Measurements from ENCODE around the gene CD22.

CD22 gene

DNA sequence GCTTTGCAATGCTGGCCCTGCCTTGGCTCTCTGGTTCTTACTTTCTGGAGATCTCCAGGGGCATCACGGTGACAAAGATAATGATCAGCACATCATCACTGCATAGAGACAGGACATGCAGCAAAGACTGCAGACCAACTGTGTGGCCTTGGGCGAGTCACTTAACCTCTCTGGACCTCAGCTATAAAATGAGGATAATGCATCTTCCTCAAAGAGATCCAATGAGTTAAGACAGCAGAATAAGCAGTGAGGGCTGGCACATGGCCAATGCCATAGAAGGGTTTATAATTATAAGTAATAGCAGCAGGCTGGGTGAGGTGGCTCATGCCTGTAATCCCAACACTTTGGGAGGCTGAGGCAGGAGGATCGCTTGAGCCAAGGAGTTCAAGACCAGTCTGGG lies 34.7 kb upstream of the CD22 start:
- intact Hi-C loops (cut with DNase I), result no loop called here

DNA sequence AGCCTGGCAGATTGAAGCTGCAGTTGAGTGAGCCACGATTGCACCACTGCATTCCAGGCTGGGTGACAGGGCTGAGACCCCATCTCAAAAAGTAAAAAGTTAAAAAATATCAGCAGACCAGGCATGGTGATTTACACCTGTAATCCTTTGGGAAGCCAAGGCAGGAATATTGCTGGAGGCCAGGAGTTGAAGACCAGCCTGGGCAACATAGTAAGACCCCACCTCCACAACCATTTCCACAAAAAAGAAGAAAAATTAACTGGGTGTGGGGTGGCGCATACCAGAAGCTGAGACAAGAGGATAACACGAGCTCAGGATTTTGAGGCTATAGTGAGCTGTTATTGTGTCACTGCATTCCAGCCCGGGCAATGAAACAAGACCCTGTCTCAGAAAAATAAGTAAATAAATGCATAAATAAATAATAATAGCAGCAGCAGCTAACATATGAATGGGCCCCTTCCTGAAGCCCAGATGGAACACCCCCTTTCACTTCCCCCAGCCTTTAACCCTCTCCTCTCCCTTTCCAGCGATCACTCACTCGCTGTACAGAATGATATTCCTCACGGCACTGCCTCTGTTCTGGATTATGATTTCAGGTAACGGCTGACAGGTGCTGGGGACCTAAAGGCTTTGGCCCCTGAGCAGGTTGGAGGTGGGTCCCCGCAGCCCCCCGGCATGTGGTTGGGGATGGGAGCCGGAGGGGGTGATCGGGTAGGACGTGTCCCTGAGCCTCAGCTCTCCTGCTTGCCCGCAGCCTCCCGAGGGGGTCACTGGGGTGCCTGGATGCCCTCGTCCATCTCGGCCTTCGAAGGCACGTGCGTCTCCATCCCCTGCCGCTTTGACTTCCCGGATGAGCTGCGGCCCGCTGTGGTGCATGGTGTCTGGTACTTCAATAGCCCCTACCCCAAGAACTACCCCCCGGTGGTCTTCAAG lies 33.9 kb upstream of the CD22 start:
- intact Hi-C loops (cut with DNase I), result no loop called here
- DNase-seq, result no peak

More for the DNA sequence above, 34.7 kb upstream of the CD22 start:
- DNase-seq, result no peak

- DNase-seq, result no peak
- intact Hi-C loops (cut with DNase I), result no loop called here
Observed at GRCh38 chr19:35295792-35296462, 33.1 kb upstream of the CD22 start.

DNA sequence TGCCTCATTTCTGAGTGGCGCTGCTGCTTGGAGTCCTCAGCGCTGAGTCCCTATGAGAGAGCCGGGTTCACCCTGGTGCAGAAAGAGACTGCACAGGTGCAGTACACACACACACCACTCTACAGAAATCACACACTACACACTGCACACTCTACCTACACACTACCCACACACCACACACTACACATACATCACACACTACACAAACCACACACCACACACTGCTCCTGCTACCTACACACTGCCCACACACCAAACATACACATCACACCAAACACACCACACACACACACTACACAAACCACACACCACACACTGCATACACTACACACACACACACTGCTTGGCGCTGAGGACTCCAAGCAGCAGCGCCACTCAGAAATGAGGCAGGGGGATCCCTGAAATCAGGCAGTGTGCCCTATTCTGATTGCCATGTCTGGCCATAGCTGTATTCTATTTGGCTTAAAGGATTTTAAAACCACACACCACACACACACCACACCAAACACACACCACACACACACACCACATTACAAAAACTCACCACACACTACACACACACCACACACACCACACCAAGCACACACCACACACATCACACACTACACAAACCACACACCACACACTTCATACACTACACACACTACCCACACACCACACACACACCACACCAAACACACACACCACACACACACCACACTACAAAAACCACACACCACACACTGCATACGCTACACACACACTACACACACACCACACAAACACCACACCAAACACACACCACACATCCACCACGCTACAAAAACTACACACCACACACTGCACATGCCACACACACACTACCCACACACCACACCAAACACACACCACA lies 32.1 kb upstream of the CD22 start:
- DNase-seq, result no peak
- intact Hi-C loops (cut with DNase I), result no loop called here

- DNase-seq, result no peak
- intact Hi-C loops (cut with DNase I), result no loop called here
Observed at GRCh38 chr19:35297515-35297848, 31.5 kb upstream of the CD22 start.

- no peak for DNase-seq
- intact Hi-C loops (cut with DNase I), result no loop called here
Observed at GRCh38 chr19:35297922-35298321, 31.1 kb upstream of the CD22 start.

DNA sequence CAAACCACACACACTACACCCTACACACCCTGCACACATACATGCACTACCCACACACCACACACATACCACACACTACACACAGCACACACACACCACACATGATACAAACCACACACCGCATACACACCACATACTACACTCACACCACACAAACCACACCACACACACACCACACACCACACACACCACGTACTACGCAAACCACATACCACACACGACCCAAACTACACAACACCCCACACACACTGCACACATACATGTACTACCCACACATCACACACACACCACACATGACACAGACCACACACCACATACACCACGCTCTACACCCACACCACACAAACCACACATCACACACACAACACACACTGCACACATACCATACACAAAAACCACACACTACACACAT lies 30.4 kb upstream of the CD22 start:
- intact Hi-C loops (cut with DNase I), result no loop called here
- no peak for DNase-seq

DNA sequence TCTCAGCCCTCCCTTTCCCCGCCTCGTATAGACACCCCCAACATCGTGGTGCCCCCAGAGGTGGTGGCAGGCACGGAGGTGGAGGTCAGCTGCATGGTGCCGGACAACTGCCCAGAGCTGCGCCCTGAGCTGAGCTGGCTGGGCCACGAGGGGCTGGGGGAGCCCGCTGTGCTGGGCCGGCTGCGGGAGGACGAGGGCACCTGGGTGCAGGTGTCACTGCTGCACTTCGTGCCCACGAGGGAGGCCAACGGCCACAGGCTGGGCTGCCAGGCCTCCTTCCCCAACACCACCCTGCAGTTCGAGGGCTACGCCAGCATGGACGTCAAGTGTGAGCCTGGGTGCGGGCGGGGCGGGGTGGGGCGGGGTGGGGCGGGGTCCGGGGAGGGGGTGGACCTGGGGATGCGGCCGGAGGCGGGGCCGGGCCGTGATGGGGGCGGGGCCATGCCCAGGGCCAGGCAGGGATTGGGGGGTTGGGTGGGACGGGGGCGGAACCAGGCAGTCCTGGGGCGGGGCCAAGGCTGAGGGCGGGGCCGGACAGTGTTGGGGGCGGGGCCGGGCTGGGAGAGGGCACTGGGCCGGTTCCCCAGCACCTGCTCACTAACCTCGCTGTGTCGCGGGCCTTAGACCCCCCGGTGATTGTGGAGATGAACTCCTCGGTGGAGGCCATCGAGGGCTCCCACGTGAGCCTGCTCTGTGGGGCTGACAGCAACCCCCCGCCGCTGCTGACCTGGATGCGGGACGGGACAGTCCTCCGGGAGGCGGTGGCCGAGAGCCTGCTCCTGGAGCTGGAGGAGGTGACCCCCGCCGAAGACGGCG lies 29.3 kb upstream of the CD22 start:
- intact Hi-C loops (cut with DNase I), result no loop called here
- peak in 38 of 42 donors; percentile 31 to 92 (median 74) for DNase-seq

DNA sequence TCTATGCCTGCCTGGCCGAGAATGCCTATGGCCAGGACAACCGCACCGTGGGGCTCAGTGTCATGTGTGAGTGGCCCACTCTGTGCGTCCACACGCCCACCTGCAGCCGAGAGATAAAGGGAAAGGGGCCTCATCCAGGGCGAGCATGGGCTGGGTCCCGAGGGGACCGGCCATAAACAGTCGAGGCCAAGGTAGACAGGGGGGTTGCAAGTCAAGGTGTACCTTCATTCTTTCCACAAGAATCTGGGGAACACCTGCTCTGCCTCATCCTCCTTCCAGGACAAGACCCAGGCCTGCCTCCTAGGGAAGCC lies 28.7 kb upstream of the CD22 start:
- no peak for DNase-seq
- intact Hi-C loops (cut with DNase I), result no loop called here

GRCh38 chr19:35301961-35302360 lies 27.0 kb upstream of the CD22 start:
- DNase-seq, result no peak
- intact Hi-C loops (cut with DNase I), result no loop called here

DNA sequence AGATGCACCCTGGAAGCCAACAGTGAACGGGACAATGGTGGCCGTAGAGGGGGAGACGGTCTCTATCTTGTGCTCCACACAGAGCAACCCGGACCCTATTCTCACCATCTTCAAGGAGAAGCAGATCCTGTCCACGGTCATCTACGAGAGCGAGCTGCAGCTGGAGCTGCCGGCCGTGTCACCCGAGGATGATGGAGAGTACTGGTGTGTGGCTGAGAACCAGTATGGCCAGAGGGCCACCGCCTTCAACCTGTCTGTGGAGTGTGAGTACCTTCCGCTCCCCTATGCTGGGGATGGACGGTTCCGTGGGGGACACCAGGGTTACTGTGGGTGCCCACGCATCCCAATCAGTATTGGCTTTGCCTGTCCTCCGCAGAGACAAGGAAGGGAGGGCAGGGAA lies 26.5 kb upstream of the CD22 start:
- intact Hi-C loops (cut with DNase I), result no loop called here
- DNase-seq, result no peak

- DNase-seq, result no peak
- intact Hi-C loops (cut with DNase I), result no loop called here
Observed at GRCh38 chr19:35303357-35303915, 25.6 kb upstream of the CD22 start.

DNA sequence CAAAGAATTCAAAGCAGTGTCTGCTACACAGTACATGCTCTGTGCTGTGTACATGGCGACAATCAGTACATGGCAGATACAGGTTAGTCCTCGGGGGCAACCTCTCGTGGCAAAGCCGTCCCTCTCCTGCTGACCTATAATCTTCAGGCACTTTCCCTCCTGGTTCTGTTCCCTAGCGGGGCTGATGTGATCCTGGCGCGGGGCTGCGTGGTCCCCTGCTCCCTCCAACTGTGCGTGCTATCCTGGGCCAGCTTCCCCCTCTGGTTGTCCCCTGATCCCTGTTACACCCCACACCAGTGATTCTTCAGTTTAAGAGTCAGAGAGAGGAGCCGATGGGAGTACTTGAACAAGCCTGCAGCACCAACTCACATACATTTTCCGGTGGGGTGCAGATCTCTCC lies 25.0 kb upstream of the CD22 start:
- intact Hi-C loops (cut with DNase I), result no loop called here
- no peak for DNase-seq

GRCh38 chr19:35305181-35305580 lies 23.8 kb upstream of the CD22 start:
- intact Hi-C loops (cut with DNase I), result no loop called here
- DNase-seq, result no peak

DNA sequence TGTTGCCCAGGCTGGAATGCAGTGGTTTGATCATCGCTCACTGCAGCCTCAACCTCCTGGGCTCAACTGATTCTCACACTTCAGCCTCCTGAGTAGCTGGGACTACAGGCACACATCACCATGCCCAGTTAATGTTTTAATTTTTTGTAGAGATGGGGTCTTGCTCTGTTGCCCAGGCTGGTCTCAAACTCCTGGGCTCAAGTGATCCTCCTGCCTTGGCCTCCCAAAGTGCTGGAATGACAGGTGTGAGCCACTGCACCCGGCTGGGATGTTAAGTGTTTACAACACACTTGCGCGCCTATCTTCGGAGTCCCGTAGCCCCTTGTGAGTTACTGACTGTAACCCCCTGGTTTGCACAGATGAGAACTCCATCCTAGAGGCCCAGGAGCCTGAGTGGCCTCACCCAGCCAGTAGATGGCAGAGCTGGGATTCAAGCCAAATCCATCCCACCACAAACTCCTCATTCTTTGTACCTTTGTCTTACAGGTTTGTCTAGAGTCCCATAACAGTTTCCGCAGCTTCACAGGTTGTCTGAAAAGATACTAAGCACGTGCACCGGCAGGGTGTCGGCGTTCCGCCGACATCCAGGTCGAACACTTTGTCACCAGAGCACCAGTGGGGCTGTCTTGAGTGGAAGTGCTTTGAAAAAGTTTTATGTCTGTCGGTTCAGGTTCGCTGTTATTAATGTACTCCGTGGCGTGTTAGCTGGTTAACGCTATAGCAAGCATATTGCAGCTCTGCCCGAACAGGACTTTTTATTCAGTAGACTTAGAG lies 22.3 kb upstream of the CD22 start:
- intact Hi-C loops (cut with DNase I), result no loop called here
- DNase-seq, result peak in 1 of 42 donors; percentile 56

DNA sequence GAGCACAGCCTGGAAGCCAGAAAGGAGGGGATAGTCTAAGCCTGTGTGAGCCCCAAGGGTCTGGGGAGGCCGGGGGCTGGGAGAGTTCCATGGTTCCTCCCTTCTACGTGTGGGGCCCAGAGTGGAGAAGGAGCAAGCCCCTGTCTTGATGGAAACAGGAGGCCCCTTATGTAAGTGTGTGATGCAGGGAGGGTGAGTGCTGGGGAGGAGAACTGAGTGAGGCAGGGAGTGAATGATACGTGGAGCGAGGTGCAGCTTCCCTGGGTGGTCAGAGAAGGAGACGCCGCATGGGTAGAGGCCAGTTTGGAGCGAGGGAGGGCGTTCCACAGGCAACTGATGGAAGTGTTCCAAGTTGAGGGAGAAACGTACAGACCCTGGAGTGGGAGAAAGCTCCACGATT lies 21.1 kb upstream of the CD22 start:
- DNase-seq, result peak in 1 of 42 donors; percentile 40
- intact Hi-C loops (cut with DNase I), result no loop called here

GRCh38 chr19:35308910-35309309 lies 20.1 kb upstream of the CD22 start:
- intact Hi-C loops (cut with DNase I), result no loop called here
- DNase-seq, result no peak
